ENCODE data around the gene ZNF2.

DNA sequence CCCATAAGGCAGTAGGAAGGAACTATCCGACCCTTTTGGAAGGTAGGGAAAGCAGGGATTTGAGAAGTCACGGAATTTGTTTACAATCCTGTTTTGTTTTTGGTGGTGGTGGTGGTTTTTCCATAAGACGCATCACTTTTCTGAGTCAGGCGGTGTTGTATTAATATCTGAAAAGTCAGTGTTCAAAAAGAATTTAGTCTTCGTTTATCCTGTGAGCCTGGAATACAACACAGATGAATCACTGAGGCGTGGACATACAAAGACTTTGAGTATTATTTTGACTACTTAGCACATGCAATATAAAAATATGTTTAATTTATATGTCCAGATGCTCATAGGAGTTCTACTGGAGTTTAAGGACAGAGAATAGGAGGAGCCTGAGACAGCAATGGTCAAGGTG, 42.5 kb downstream of the ZNF2 start:
- TF ChIP-seq, protein P1, sequence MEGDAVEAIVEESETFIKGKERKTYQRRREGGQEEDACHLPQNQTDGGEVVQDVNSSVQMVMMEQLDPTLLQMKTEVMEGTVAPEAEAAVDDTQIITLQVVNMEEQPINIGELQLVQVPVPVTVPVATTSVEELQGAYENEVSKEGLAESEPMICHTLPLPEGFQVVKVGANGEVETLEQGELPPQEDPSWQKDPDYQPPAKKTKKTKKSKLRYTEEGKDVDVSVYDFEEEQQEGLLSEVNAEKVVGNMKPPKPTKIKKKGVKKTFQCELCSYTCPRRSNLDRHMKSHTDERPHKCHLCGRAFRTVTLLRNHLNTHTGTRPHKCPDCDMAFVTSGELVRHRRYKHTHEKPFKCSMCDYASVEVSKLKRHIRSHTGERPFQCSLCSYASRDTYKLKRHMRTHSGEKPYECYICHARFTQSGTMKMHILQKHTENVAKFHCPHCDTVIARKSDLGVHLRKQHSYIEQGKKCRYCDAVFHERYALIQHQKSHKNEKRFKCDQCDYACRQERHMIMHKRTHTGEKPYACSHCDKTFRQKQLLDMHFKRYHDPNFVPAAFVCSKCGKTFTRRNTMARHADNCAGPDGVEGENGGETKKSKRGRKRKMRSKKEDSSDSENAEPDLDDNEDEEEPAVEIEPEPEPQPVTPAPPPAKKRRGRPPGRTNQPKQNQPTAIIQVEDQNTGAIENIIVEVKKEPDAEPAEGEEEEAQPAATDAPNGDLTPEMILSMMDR (conservative IDR thresholded peaks at IDR 0.05; ENCODE audit: low read length) = no peak
- no peak for TF ChIP-seq EZH2phosphoT487 (IDR thresholded peaks at IDR 0.05; ENCODE audit: borderline replicate concordance, low read depth, low read length)

All from OCI-LY7 (cell line).